ENCODE results near the gene TAB2. TPM values are rescaled to one million over a fixed set of nuclear protein-coding genes. Genes with fewer than 3 reads are reported as not detected.

TAB2 gene
- total and polyA plus RNA-seq, 9 of the 15 experiments (the other 6 are each of a cell fraction or from before 2014, with no cell fraction given): 9.1 to 38.3 (median 18.6) TPM

- POLR2A ChIA-PET: no interaction called here
- H3K36me3 ChIP-seq (ENCODE audit: control insufficient read depth, insufficient read depth, low read length): 0 out of 3 replicates have a peak, but pooled peaks cover 5% of the 10 kb centered on the region
- H3K9me1 ChIP-seq (ENCODE audit: control insufficient read depth, insufficient read depth, low read length): no peaks in the 10 kb centered on the region
- TF ChIP-seq ZNF655 (CRISPR knock-in tag; IDR thresholded peaks at IDR 0.05): no peak
- no peak for TF ChIP-seq PTTG1 (tag; IDR thresholded peaks at IDR 0.05; ENCODE audit: low read depth)
- no peak for TF ChIP-seq BRF1 (IDR thresholded peaks at IDR 0.05; ENCODE audit: borderline replicate concordance, extremely low read depth, insufficient read length)
- no peak for TF ChIP-seq ZNF444 (CRISPR knock-in tag; IDR thresholded peaks at IDR 0.05)
- no peak for TF ChIP-seq BHLHE40 (IDR thresholded peaks at IDR 0.05; ENCODE audit: low read length)
- no peak for TF ChIP-seq NFE2L1 (tag; IDR thresholded peaks at IDR 0.05; ENCODE audit: borderline replicate concordance, low read depth)
- no peak for TF ChIP-seq ZNF699 (CRISPR knock-in tag; IDR thresholded peaks at IDR 0.05; ENCODE audit: insufficient replicate concordance)
- TF ChIP-seq IRF9 (tag; IDR thresholded peaks at IDR 0.05): no peak
- TF ChIP-seq NFE2 (IDR thresholded peaks at IDR 0.05; ENCODE audit: low read depth): no peak
- no peak for TF ChIP-seq JUND (IDR thresholded peaks at IDR 0.05; ENCODE audit: borderline replicate concordance, low read depth, low read length)
- no peak for TF ChIP-seq JUND (tag; IDR thresholded peaks at IDR 0.05; ENCODE audit: borderline replicate concordance, low read depth, low read length)
- no peak for TF ChIP-seq ZFP91 (CRISPR knock-in tag; IDR thresholded peaks at IDR 0.05)
- no peak for TF ChIP-seq L3MBTL2 (IDR thresholded peaks at IDR 0.05)
- no peak for TF ChIP-seq STAT6 (CRISPR knock-in tag; IDR thresholded peaks at IDR 0.05)
- TF ChIP-seq ZNF311 (CRISPR knock-in tag; IDR thresholded peaks at IDR 0.05): no peak
Measured at GRCh38 chr6:149387779-149388512, 70.4 kb downstream of the TAB2 start.

More at GRCh38 chr6:149387779-149388512, 70.4 kb downstream of the TAB2 start:
- FAIRE-seq (no peak), ATAC-seq (no peak), DNase-seq (ENCODE audit: extremely low read depth in 1 of 4, low spot score in 3 of 4) (no peak)
- H4K20me1 ChIP-seq (replicated peaks; ENCODE audit: control insufficient read depth, insufficient read depth, low read length): no peaks in the 10 kb centered on the region
- H3K79me2 ChIP-seq (ENCODE audit: control insufficient read depth, insufficient read depth, low read length): 0 out of 3 replicates have a peak, but pooled peaks cover 2% of the 10 kb centered on the region
- CTCF ChIA-PET (ENCODE audit: low intra/inter-chr PET ratio): no interaction called here
- H3K27me3 ChIP-seq (ENCODE audit: control insufficient read depth in 2 of 2, insufficient read depth in 2 of 2, low read length in 2 of 2): no peaks in the 10 kb centered on the region
- no peak overlapping the region for H3K4me2 ChIP-seq (ENCODE audit: insufficient read depth, low read length)
- H3K27ac ChIP-seq (ENCODE audit: extremely low read depth, low read depth, low read length): no peak overlapping the region
- intact Hi-C loops (cut with micrococcal nuclease) (no loop called here), in situ Hi-C loops (cut with MboI) (no loop called here)
- no TSS peak for BruUV-seq (replicated peaks)
- no peak overlapping the region for H3K4me3 ChIP-seq
- H3K4me1 ChIP-seq (replicated peaks in 1 of 2; ENCODE audit: control insufficient read depth in 2 of 2, insufficient read depth in 2 of 2, low read length in 2 of 2): no peaks in the 10 kb centered on the region
- H3K9me3 ChIP-seq (replicated peaks; ENCODE audit: control insufficient read depth, insufficient read depth, low read depth, low read length): no peaks in the 10 kb centered on the region
- no peak overlapping the region for H3K9ac ChIP-seq (ENCODE audit: insufficient read depth in 1 of 2, low read depth in 2 of 2, low read length in 2 of 2)
- no peak overlapping the region for H2AFZ ChIP-seq (ENCODE audit: low read depth, low read length)
- WGBS (ENCODE audit: insufficient coverage, low coverage, missing lambda C conversion rate): 76% methylated on average over 1 of the region's 1 CpG
